ENCODE data around the gene LPP.

DNA sequence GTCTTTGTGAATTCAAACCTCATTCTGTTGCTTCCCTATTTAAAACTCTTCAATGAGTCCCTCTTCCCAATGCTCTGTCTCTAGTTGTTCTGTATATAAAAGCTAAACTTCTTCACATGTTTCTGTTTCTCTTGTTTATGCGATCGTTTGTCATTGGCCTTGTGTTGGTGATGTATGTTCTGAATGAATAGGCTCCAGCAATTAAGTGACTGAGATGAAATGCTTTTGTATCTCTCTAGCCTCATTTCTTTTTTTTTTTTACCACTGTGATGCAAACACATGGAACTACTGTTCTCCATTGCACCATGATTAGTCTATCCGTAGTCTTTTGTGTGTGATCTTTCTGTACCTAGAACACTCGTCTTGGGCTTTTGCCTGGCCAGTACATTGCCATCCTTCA lies 637.4 kb downstream of the LPP start:
- TF ChIP-seq, protein P1, sequence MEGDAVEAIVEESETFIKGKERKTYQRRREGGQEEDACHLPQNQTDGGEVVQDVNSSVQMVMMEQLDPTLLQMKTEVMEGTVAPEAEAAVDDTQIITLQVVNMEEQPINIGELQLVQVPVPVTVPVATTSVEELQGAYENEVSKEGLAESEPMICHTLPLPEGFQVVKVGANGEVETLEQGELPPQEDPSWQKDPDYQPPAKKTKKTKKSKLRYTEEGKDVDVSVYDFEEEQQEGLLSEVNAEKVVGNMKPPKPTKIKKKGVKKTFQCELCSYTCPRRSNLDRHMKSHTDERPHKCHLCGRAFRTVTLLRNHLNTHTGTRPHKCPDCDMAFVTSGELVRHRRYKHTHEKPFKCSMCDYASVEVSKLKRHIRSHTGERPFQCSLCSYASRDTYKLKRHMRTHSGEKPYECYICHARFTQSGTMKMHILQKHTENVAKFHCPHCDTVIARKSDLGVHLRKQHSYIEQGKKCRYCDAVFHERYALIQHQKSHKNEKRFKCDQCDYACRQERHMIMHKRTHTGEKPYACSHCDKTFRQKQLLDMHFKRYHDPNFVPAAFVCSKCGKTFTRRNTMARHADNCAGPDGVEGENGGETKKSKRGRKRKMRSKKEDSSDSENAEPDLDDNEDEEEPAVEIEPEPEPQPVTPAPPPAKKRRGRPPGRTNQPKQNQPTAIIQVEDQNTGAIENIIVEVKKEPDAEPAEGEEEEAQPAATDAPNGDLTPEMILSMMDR (IDR thresholded peaks at IDR 0.05 in 2 of 3, conservative IDR thresholded peaks at IDR 0.05 in 1 of 3; ENCODE audit: insufficient read depth in 2 of 3, low read depth in 1 of 3, low read length in 3 of 3), result no peak
- no peak for TF ChIP-seq RAD21 (CRISPR knock-in tag; conservative IDR thresholded peaks at IDR 0.05 in 1 of 2, IDR thresholded peaks at IDR 0.05 in 1 of 2)
- TF ChIP-seq, protein P2, sequence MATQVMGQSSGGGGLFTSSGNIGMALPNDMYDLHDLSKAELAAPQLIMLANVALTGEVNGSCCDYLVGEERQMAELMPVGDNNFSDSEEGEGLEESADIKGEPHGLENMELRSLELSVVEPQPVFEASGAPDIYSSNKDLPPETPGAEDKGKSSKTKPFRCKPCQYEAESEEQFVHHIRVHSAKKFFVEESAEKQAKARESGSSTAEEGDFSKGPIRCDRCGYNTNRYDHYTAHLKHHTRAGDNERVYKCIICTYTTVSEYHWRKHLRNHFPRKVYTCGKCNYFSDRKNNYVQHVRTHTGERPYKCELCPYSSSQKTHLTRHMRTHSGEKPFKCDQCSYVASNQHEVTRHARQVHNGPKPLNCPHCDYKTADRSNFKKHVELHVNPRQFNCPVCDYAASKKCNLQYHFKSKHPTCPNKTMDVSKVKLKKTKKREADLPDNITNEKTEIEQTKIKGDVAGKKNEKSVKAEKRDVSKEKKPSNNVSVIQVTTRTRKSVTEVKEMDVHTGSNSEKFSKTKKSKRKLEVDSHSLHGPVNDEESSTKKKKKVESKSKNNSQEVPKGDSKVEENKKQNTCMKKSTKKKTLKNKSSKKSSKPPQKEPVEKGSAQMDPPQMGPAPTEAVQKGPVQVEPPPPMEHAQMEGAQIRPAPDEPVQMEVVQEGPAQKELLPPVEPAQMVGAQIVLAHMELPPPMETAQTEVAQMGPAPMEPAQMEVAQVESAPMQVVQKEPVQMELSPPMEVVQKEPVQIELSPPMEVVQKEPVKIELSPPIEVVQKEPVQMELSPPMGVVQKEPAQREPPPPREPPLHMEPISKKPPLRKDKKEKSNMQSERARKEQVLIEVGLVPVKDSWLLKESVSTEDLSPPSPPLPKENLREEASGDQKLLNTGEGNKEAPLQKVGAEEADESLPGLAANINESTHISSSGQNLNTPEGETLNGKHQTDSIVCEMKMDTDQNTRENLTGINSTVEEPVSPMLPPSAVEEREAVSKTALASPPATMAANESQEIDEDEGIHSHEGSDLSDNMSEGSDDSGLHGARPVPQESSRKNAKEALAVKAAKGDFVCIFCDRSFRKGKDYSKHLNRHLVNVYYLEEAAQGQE (IDR thresholded peaks at IDR 0.05; ENCODE audit: borderline replicate concordance), result no peak
- TF ChIP-seq, protein P2 (CRISPR knock-in tag; IDR thresholded peaks at IDR 0.05; ENCODE audit: low read depth), result no peak
- TF ChIP-seq ZNF77 (CRISPR knock-in tag; IDR thresholded peaks at IDR 0.05), result no peak
- TF ChIP-seq ZNF274 (IDR thresholded peaks at IDR 0.05; ENCODE audit: borderline replicate concordance, low read depth, low read length), result no peak
- no peak for TF ChIP-seq MAFG (tag; conservative IDR thresholded peaks at IDR 0.05)
- no peak for TF ChIP-seq HNRNPL (IDR thresholded peaks at IDR 0.05; ENCODE audit: low read depth, low read length)
- TF ChIP-seq POU5F1 (IDR thresholded peaks at IDR 0.05; ENCODE audit: borderline replicate concordance, low read depth, low read length, partially characterized antibody), result no peak

Data from K562 (cell line).